Sigmoid colon (tissue), 7 donors: ENCODE results near the gene TRAF3. TPM values are rescaled to one million over a fixed set of nuclear protein-coding genes. Genes with fewer than 3 reads are reported as not detected.

Source experiments
- DNase-seq: peaks from one replicate; pipeline ENCODE4 v3.0.0-alpha.2; 2019
- H3K27ac ChIP-seq, 4 donors: fragments of 200-600 bp; sonication (generic); one replicate each; pipeline ENCODE4 v1.5.1; 2016 to 2019; ENCODE audit warnings: mild to moderate bottlenecking in 1 of 4
- H3K27me3 ChIP-seq, 3 donors: fragments of 200-600 bp; sonication (generic); one replicate each; pipeline ENCODE4 v1.5.1; 2019; ENCODE audit warnings: mild to moderate bottlenecking in 1 of 3
- H3K36me3 ChIP-seq, 4 donors: fragments of 200-600 bp; sonication (generic); one replicate each; pipeline ENCODE4 v1.5.1; 2016 to 2019
- H3K4me1 ChIP-seq, 4 donors: fragments of 200-600 bp; sonication (generic); one replicate each; pipeline ENCODE4 v1.5.1; 2017 to 2019
- H3K4me3 ChIP-seq, 4 donors: fragments of 200-600 bp; sonication (generic); one replicate each; pipeline ENCODE4 v1.5.1; 2017 to 2019; ENCODE audit warnings: mild to moderate bottlenecking in 2 of 4, moderate library complexity in 1 of 4
- H3K9me3 ChIP-seq, 4 donors: fragments of 200-600 bp in 3 of 4; sonication (generic) in 3 of 4; one replicate each; pipeline versions ENCODE4 v1.5.1 to v1.6.1; 2013 to 2019
- EP300 ChIP-seq, 4 donors: sonication (generic); formaldehyde crosslinking; IDR thresholded peaks; one replicate each; pipeline ENCODE4 v1.6.1; 2017; ENCODE audit warnings: antibody characterized with exemption in 4 of 4
- POLR2A ChIP-seq, 2 donors: fragments of 450-650 bp; IDR thresholded peaks; one replicate each; pipeline ENCODE4 v1.6.1; 2016; ENCODE audit warnings: antibody characterized with exemption in 2 of 2, mild to moderate bottlenecking in 2 of 2, moderate library complexity in 2 of 2
- POLR2AphosphoS5 ChIP-seq, 4 donors: sonication (generic); formaldehyde crosslinking; IDR thresholded peaks; one replicate each; pipeline ENCODE4 v1.6.1; 2017; ENCODE audit warnings: antibody characterized with exemption in 4 of 4
- WGBS, 2 donors: extraction: QIAGEN DNeasy Blood & Tissue Kit; methylation state at CpG; one replicate each; pipeline ENCODE4 v1.1.7; 2013; 5-methylcytosine and 5-hydroxymethylcytosine counted together
- intact Hi-C: fragments of 100-400 bp; cut with DNase I; formaldehyde crosslinking; loops from one replicate; pipeline ENCODE4 v1.15.1; 2023
- polyA plus RNA-seq, 3 donors: library from polyadenylated mRNA; stranded (reverse); fragments of 200-250 nt; gene quantifications; one replicate each; pipeline ENCODE4 v1.2.3, GENCODE V29; 2013
- total RNA-seq, 4 donors: library from RNA; depleted of rRNA; stranded (reverse); fragments of >200 nt; gene quantifications; one replicate each; pipeline ENCODE4 v1.1.0, GENCODE V29; 2016
- TF ChIP-seq, protein P1 (sequence below), 4 experiments: fragments of 450-650 bp in 3 of 4; fragments of 200-600 bp in 1 of 4; IDR thresholded peaks; one replicate each; pipeline ENCODE4 v1.5.1; 2016 to 2019; ENCODE audit warnings: antibody characterized with exemption in 4 of 4, mild to moderate bottlenecking in 3 of 4, moderate library complexity in 2 of 4
- donor health status: healthy with polysubstance abuse.
- donor health status: Bipolar disorder and iron deficiency.
- donor health status: healthy.

Gene TRAF3
- total and polyA plus RNA-seq, 7 donors = 9.5 to 18.6 (median 12.3) TPM

DNA sequence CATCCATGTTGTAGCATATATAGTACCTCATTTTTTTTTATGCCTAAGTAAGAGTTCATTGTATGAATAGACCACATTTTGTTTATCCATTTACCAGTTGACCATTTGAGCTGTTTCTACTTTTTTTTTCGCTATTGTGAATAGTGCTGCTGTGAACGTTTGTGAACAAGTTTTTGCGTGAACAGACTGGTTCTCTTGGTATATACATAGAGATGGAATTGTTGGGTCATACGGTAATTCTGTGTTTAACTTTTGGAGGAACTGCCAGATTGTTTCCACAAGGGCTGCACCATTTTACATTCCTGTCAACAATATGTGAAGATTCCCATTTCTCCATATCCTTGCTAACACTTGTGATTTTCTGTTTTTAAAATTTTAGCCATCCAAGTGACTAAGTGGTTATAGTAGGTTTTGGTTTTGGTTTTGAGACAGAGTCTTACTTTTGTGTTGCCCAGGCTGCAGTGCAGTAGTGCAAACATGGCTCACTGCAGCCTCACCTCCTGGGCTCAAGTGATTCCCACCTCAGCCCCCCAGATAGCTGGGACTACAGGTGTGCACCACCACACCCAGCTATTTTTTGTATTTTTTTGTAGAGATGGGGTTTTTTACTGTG lies 76.9 kb downstream of the TRAF3 start:
- TF ChIP-seq, protein P1, sequence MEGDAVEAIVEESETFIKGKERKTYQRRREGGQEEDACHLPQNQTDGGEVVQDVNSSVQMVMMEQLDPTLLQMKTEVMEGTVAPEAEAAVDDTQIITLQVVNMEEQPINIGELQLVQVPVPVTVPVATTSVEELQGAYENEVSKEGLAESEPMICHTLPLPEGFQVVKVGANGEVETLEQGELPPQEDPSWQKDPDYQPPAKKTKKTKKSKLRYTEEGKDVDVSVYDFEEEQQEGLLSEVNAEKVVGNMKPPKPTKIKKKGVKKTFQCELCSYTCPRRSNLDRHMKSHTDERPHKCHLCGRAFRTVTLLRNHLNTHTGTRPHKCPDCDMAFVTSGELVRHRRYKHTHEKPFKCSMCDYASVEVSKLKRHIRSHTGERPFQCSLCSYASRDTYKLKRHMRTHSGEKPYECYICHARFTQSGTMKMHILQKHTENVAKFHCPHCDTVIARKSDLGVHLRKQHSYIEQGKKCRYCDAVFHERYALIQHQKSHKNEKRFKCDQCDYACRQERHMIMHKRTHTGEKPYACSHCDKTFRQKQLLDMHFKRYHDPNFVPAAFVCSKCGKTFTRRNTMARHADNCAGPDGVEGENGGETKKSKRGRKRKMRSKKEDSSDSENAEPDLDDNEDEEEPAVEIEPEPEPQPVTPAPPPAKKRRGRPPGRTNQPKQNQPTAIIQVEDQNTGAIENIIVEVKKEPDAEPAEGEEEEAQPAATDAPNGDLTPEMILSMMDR (IDR thresholded peaks at IDR 0.05) = no peak
- TF ChIP-seq EP300 (IDR thresholded peaks at IDR 0.05) (no peak), POLR2AphosphoS5 (IDR thresholded peaks at IDR 0.05) (no peak), POLR2A (IDR thresholded peaks at IDR 0.05) (no peak)
- Histone ChIP-seq H3K4me3 (no peak overlapping the region), H3K36me3 (no peaks in the 10 kb centered on the region), H3K9me3 (no peaks in the 10 kb centered on the region), H3K27ac (no peak overlapping the region), H3K27me3 (no peaks in the 10 kb centered on the region), H3K4me1 (peaks cover 0 to 11% (median 6%) of the 10 kb centered on the region in 4 donors)
- WGBS, 2 donors = 93 to 94% methylated on average over 4 of the region's 4 CpGs
- no peak for DNase-seq
- intact Hi-C loops = loop anchor here (10.0 kb wide), 1 partner anchor 79 kb away; the partner anchor contains the start of gene TRAF3

DNA sequence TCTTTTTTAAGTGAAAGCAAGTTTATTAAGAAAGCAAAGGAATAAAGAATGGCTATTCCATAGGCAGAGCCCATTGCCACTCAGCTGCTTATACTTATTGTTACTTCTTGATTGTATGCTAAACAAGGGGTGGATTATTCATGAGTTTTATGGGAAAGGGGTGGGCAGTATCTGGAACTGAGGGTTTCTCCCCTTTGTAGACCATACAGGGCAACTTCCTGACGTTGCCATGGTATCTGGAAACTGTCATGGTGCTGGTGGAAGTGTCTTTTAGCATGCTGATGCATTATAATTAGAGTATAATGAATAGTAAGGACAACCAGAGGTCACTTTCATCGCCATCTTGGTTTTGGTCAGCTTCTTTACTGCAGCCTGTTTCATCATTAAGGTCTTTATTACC lies 78.9 kb downstream of the TRAF3 start:
- Histone ChIP-seq H3K27ac (no peak overlapping the region), H3K4me1 (no peaks in the 10 kb centered on the region), H3K36me3 (no peaks in the 10 kb centered on the region), H3K9me3 (no peaks in the 10 kb centered on the region), H3K27me3 (no peaks in the 10 kb centered on the region), H3K4me3 (no peak overlapping the region)
- TF ChIP-seq EP300 (IDR thresholded peaks at IDR 0.05) = no peak
- TF ChIP-seq, protein P1 (IDR thresholded peaks at IDR 0.05) = no peak
- no peak for TF ChIP-seq POLR2A (IDR thresholded peaks at IDR 0.05)
- no peak for TF ChIP-seq POLR2AphosphoS5 (IDR thresholded peaks at IDR 0.05)
- intact Hi-C loops = loop anchor here (10.0 kb wide), 1 partner anchor 81 kb away; the partner anchor contains the start of gene TRAF3
- 96 to 98% methylated on average over 2 of the region's 2 CpGs for WGBS, 2 donors
- DNase-seq = no peak

- no peaks in the 10 kb centered on the region for H3K27me3 ChIP-seq
- no peaks in the 10 kb centered on the region for H3K36me3 ChIP-seq
- DNase-seq = no peak
- H3K4me3 ChIP-seq = no peak overlapping the region
- intact Hi-C loops = loop anchor here (10.0 kb wide), 1 partner anchor 83 kb away; the partner anchor contains the start of gene TRAF3
- TF ChIP-seq POLR2AphosphoS5 (IDR thresholded peaks at IDR 0.05) (no peak), EP300 (IDR thresholded peaks at IDR 0.05) (no peak)
- H3K27ac ChIP-seq = no peak overlapping the region
- 90 to 92% methylated on average over 2 of the region's 2 CpGs for WGBS, 2 donors
- no peaks in the 10 kb centered on the region for H3K4me1 ChIP-seq
- peaks cover 0 to 4% (median under 1%) of the 10 kb centered on the region in 4 donors for H3K9me3 ChIP-seq
Measured at GRCh38 chr14:102857444-102857843, 80.2 kb downstream of the TRAF3 start.

- Histone ChIP-seq H3K36me3 (no peaks in the 10 kb centered on the region), H3K9me3 (peaks cover 0 to 4% (median under 1%) of the 10 kb centered on the region in 4 donors), H3K27ac (no peak overlapping the region), H3K4me3 (no peak overlapping the region), H3K4me1 (no peaks in the 10 kb centered on the region), H3K27me3 (no peaks in the 10 kb centered on the region)
- intact Hi-C loops = loop anchor here (10.0 kb wide), 1 partner anchor 85 kb away; the partner anchor contains the start of gene TRAF3
- no peak for DNase-seq
- 96 to 97% methylated on average over 1 of the region's 1 CpG for whole genome bisulfite sequencing, 2 donors
- no peak for TF ChIP-seq EP300 (IDR thresholded peaks at IDR 0.05)
- TF ChIP-seq POLR2A (IDR thresholded peaks at IDR 0.05) = no peak
- no peak for TF ChIP-seq POLR2AphosphoS5 (IDR thresholded peaks at IDR 0.05)
- TF ChIP-seq, protein P1 (IDR thresholded peaks at IDR 0.05) = no peak
Measured at GRCh38 chr14:102859911-102860310, 82.7 kb downstream of the TRAF3 start.

DNA sequence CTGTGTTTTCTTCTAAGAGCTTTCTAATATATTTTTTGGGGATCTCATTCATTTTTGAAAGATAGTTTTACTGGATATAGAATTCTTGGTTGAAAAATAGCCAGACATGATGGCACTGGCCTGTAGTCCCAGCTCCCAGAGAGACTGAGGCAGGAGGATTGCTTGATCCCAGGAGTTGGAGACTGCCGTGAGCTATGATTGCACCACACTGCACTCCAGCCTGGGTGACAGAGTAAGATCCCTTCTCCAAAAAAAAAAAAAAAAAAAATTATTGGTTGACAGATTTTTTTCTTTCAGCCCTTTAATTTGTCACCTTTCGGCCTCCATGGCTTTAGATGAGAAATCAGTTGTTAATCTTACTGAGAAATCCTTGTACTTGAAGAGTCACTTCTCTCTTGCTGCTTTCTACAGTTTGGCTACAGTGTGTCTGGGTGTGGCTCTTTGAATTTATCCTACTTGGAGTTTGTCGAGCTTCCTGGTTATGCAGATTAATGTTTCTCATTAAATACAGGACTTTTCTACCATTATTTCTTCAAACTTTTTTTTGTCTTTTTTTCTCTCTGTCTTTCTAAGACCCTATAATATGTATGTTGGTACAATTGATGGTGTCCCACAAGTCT lies 85.0 kb downstream of the TRAF3 start:
- intact Hi-C loops = no loop called here
- TF ChIP-seq POLR2A (IDR thresholded peaks at IDR 0.05) (no peak), POLR2AphosphoS5 (IDR thresholded peaks at IDR 0.05) (no peak), EP300 (IDR thresholded peaks at IDR 0.05) (no peak)
- TF ChIP-seq, protein P1 (IDR thresholded peaks at IDR 0.05) = no peak

More for the DNA sequence above, 85.0 kb downstream of the TRAF3 start:
- Histone ChIP-seq H3K27ac (no peak overlapping the region), H3K9me3 (peaks cover 0 to 4% (median under 1%) of the 10 kb centered on the region in 4 donors), H3K36me3 (no peaks in the 10 kb centered on the region), H3K4me3 (no peak overlapping the region), H3K4me1 (no peaks in the 10 kb centered on the region), H3K27me3 (no peaks in the 10 kb centered on the region)
- WGBS, 2 donors = 54 to 81% methylated on average over 3 of the region's 3 CpGs
- DNase-seq = no peak
